Prostate gland (tissue), 2 donors: ENCODE results near the gene NAT9. TPM values are rescaled to one million over a fixed set of nuclear protein-coding genes. Genes with fewer than 3 reads are reported as not detected.
A peak's percentile ranks its signal among the peaks of the same experiment; 100 is the strongest.

Experiments used
- DNase-seq: peaks from one replicate; pipeline ENCODE4 v3.0.0-alpha.2; 2019; ENCODE audit warnings: low spot score
- H3K27ac ChIP-seq, 2 donors: fragments of 200-600 bp; sonication (generic); 2 replicates each; pipeline ENCODE4 v1.5.1; 2017 to 2019
- H3K27me3 ChIP-seq: fragments of 200-600 bp; sonication (generic); replicated peaks from 2 replicates; pipeline ENCODE4 v1.5.1; 2019; ENCODE audit not compliant: insufficient read depth
- H3K36me3 ChIP-seq, 2 donors: fragments of 200-600 bp; sonication (generic); 1 replicate in 1 of 2; 2 replicates in 1 of 2; pipeline versions ENCODE4 v1.5.1 to v1.8.1; 2017 to 2019
- H3K4me1 ChIP-seq: fragments of 200-600 bp; sonication (generic); replicated peaks from 2 replicates; pipeline ENCODE4 v1.5.1; 2019
- H3K4me3 ChIP-seq, 2 donors: fragments of 200-600 bp; sonication (generic); 2 replicates each; pipeline ENCODE4 v1.5.1; 2017 to 2019
- H3K9me3 ChIP-seq: fragments of 200-600 bp; sonication (generic); 2 replicates; pipeline ENCODE4 v1.5.1; 2017
- POLR2A ChIP-seq: fragments of 450-650 bp; IDR thresholded peaks from one replicate; pipeline ENCODE4 v1.6.1; 2016; ENCODE audit warnings: antibody characterized with exemption, mild to moderate bottlenecking
- POLR2AphosphoS5 ChIP-seq: sonication (generic); formaldehyde crosslinking; IDR thresholded peaks from one replicate; pipeline ENCODE4 v1.6.1; 2017; ENCODE audit warnings: antibody characterized with exemption
- WGBS: methylation state at CpG from one replicate; pipeline ENCODE4 v1.1.5; 2018; 5-methylcytosine and 5-hydroxymethylcytosine counted together
- intact Hi-C: fragments of 100-400 bp; cut with DNase I; formaldehyde crosslinking; loops from one replicate; pipeline ENCODE4 v1.14.2; 2022
- total RNA-seq, 2 donors: library from RNA; depleted of rRNA; stranded (reverse); fragments of >200 nt; gene quantifications; one replicate each; pipeline ENCODE4 v1.1.0, GENCODE V29; 2016
- TF ChIP-seq, protein P1 (sequence below), 4 experiments: fragments of 200-600 bp in 2 of 4; fragments of 450-650 bp in 2 of 4; sonication (generic) in 2 of 4; IDR thresholded peaks; 1 replicate in 3 of 4; 2 replicates in 1 of 4; pipeline ENCODE4 v1.5.1; 2016 to 2019; ENCODE audit warnings: antibody characterized with exemption in 4 of 4, mild to moderate bottlenecking in 2 of 4, moderate library complexity in 2 of 4

The NAT9 gene
- total RNA-seq, 2 donors from 2014 or later = 29.6 to 49.3 TPM

DNA sequence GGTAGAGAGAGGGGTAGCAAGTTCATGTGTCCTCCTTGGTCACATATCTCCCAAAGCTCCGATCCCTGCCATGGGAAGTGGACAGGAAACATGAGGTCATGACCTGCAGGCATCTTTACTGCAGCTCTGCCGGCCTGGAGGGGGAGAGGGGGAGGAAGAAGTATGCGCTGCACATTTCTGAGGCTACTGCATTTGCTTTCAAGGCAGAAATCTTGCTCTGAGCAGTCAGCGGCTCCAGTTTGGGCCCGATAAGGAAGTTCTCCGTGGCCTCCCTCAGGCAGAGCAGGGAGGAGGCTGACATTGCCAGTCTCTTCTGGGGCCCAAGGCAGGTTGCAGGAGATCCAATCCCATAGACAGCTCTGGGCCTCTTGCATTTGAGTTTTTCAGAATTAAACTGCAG, 29.2 kb downstream of the NAT9 start:
- Histone ChIP-seq H3K36me3 (no peaks in the 10 kb centered on the region), H3K27me3 (no peaks in the 10 kb centered on the region), H3K27ac (no peak overlapping the region), H3K9me3 (no peaks in the 10 kb centered on the region), H3K4me1 (peaks cover 12% of the 10 kb centered on the region), H3K4me3 (no peak overlapping the region)
- WGBS = 49% methylated on average over 6 of the region's 6 CpGs
- TF ChIP-seq POLR2A (no peak), POLR2AphosphoS5 (no peak)
- TF ChIP-seq, protein P1, sequence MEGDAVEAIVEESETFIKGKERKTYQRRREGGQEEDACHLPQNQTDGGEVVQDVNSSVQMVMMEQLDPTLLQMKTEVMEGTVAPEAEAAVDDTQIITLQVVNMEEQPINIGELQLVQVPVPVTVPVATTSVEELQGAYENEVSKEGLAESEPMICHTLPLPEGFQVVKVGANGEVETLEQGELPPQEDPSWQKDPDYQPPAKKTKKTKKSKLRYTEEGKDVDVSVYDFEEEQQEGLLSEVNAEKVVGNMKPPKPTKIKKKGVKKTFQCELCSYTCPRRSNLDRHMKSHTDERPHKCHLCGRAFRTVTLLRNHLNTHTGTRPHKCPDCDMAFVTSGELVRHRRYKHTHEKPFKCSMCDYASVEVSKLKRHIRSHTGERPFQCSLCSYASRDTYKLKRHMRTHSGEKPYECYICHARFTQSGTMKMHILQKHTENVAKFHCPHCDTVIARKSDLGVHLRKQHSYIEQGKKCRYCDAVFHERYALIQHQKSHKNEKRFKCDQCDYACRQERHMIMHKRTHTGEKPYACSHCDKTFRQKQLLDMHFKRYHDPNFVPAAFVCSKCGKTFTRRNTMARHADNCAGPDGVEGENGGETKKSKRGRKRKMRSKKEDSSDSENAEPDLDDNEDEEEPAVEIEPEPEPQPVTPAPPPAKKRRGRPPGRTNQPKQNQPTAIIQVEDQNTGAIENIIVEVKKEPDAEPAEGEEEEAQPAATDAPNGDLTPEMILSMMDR (IDR thresholded peaks at IDR 0.05) = no peak
- no peak for DNase-seq
- intact Hi-C loops = no loop called here

DNA sequence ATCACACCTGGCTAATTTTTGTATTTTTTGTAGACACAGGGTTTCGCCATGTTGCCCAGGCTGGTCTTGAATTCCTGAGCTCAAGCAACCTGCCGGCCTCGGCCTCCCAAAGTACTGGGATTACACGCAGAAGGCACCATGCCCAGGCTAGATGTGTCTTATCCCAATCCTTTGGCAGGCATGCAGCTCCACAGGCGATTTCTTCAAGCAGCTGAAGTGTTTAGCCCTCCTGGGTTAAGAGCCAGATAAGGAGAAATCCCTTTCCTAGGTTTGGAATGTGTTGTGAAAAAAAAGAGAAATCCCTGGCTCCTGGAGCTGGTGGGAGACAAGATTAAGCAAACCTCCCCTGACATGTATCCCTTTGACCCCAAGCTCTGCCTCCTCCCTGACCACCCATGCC, 29.8 kb downstream of the NAT9 start:
- Histone ChIP-seq H3K4me3 (no peak overlapping the region), H3K27me3 (no peaks in the 10 kb centered on the region), H3K4me1 (peaks cover 7% of the 10 kb centered on the region), H3K9me3 (no peaks in the 10 kb centered on the region), H3K27ac (no peak overlapping the region), H3K36me3 (no peaks in the 10 kb centered on the region)
- WGBS = 82% methylated on average over 5 of the region's 5 CpGs
- no peak for DNase-seq
- TF ChIP-seq POLR2AphosphoS5 (no peak), POLR2A (no peak)
- TF ChIP-seq, protein P1 (IDR thresholded peaks at IDR 0.05) = no peak
- intact Hi-C loops = no loop called here

DNA sequence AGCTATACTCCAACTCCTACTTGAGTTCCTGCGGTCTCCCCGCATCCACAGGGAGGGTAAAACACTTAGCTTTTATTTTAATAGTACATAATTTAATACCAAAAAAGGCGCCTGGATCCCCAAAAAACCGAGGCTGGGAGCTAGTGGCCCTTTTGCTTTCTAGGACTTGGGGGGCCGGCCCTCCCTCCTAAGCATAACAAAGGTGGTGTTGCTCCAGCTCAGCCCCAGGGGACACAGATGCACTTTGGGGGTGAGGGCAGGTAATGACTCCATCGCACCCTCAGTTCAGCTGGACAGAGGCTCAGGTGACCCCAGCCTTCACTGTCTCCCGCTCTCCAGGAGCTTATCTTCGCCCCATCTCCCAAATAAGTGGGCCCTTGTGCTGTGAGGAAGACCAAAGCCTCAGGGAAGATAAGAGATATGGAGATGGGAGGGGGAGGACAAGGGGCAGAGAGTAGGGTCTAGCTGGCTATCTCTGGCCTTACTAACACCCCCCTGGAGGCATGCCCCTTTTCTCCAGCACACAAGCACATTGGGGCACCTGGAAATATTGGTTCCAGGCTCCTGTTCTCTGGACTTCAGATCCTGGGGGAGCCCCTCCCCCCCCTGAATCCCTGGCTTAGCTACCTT, 30.5 kb downstream of the NAT9 start:
- H3K36me3 ChIP-seq = no peaks in the 10 kb centered on the region
- no peaks in the 10 kb centered on the region for H3K4me1 ChIP-seq
- H3K27ac ChIP-seq = peak overlapping the region; percentile 82 to 84
- H3K4me3 ChIP-seq = no peak overlapping the region
- no peaks in the 10 kb centered on the region for H3K27me3 ChIP-seq
- no peak for DNase-seq
- TF ChIP-seq, protein P1 (IDR thresholded peaks at IDR 0.05) = no peak
- TF ChIP-seq POLR2AphosphoS5 (no peak), POLR2A (no peak)
- intact Hi-C loops = loop anchor here (2.0 kb wide), 2 partner anchors 25 to 121 kb away; no protein-coding TSS in a partner anchor
- no peaks in the 10 kb centered on the region for H3K9me3 ChIP-seq
- WGBS = 90% methylated on average over 8 of the region's 8 CpGs

DNA sequence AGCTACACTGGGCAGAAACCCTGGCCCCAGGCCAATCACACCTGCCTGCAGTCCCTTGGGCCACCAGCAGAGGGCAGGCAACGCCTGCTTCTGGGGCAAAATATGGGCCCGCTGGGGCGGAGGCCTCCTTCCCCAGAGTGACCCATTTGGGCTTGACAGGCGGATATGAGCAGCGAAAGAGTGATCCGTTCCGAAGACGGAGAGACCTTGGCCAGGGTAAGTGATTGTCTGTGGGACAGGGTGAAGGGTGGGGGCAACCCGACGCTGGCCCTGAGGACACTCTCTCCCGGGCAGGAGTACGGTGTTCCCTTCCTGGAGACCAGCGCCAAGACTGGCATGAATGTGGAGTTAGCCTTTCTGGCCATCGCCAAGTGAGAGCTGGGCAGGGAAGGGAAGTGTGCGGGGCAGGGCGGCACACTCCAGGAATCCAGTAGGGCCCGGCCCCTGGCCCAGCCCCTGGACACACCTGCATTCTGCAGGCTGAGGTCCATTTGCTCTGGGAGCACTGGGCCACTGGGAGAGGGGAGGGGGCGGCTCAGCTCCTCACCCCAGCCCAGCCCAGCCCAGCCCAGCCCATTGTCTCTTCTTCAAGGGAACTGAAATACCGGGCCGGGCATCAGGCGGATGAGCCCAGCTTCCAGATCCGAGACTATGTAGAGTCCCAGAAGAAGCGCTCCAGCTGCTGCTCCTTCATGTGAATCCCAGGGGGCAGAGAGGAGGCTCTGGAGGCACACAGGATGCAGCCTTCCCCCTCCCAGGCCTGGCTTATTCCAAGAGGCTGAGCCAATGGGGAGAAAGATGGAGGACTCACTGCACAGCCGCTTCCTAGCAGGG, 31.2 kb downstream of the NAT9 start:
- 35% methylated on average over 24 of the region's 24 CpGs for WGBS

More for the DNA sequence above, 31.2 kb downstream of the NAT9 start:
- Histone ChIP-seq H3K4me1 (no peaks in the 10 kb centered on the region), H3K9me3 (no peaks in the 10 kb centered on the region), H3K4me3 (peak overlapping the region in 1 of 2 donors; percentile 19), H3K27me3 (no peaks in the 10 kb centered on the region), H3K27ac (peak overlapping the region; percentile 82 to 84), H3K36me3 (no peaks in the 10 kb centered on the region)
- intact Hi-C loops = loop anchor here (2.0 kb wide), 2 partner anchors 26 to 122 kb away; no protein-coding TSS in a partner anchor
- TF ChIP-seq POLR2A (no peak), POLR2AphosphoS5 (peak; percentile 88)
- TF ChIP-seq, protein P1 (IDR thresholded peaks at IDR 0.05) = peak; percentile 100
- DNase-seq = peak; percentile 86
